DND-41 (cell line): Measurements from ENCODE around the gene OTUD3.
"Not testable (repeated sequence)": the region's sequence is repeated elsewhere in the genome, so short reads cannot be mapped to it uniquely, and the experiment has no call there.

Experiments used
- EZH2 ChIP-seq: IDR thresholded peaks from 3 replicates; pipeline ENCODE4 v1.6.1; 2012; ENCODE audit warnings: borderline replicate concordance, low read depth, mild to moderate bottlenecking, moderate library complexity, low read length, inconsistent platforms; ENCODE audit not compliant: severe bottlenecking
- TF ChIP-seq, protein P1 (sequence below): IDR thresholded peaks from 2 replicates; pipeline ENCODE4 v1.5.1; 2012; ENCODE audit warnings: borderline replicate concordance, low read length, moderate library complexity, mild to moderate bottlenecking; ENCODE audit not compliant: poor library complexity, severe bottlenecking; ENCODE audit errors: extremely low read depth

- TF ChIP-seq, protein P1, sequence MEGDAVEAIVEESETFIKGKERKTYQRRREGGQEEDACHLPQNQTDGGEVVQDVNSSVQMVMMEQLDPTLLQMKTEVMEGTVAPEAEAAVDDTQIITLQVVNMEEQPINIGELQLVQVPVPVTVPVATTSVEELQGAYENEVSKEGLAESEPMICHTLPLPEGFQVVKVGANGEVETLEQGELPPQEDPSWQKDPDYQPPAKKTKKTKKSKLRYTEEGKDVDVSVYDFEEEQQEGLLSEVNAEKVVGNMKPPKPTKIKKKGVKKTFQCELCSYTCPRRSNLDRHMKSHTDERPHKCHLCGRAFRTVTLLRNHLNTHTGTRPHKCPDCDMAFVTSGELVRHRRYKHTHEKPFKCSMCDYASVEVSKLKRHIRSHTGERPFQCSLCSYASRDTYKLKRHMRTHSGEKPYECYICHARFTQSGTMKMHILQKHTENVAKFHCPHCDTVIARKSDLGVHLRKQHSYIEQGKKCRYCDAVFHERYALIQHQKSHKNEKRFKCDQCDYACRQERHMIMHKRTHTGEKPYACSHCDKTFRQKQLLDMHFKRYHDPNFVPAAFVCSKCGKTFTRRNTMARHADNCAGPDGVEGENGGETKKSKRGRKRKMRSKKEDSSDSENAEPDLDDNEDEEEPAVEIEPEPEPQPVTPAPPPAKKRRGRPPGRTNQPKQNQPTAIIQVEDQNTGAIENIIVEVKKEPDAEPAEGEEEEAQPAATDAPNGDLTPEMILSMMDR: not testable (repeated sequence)
- not testable (repeated sequence) for TF ChIP-seq EZH2
Observed at GRCh38 chr1:19849307-19849706, 32.9 kb upstream of the OTUD3 start.
